Transverse colon (tissue), 4 donors: Measurements from ENCODE around the gene ARHGAP30. TPM values are rescaled to one million over a fixed set of nuclear protein-coding genes. Genes with fewer than 3 reads are reported as not detected.
"Not testable (repeated sequence)": the region's sequence is repeated elsewhere in the genome, so short reads cannot be mapped to it uniquely, and the experiment has no call there.

Experiments used
- DNase-seq: peaks from one replicate; pipeline ENCODE4 v3.0.0-alpha.2; 2019
- H3K27ac ChIP-seq, 4 donors: fragments of 200-600 bp; sonication (generic); 2 replicates each; pipeline ENCODE4 v1.5.1; 2016 to 2018; ENCODE audit warnings: inconsistent platforms in 4 of 4
- H3K27me3 ChIP-seq: fragments of 200-600 bp; sonication (generic); 2 replicates; pipeline ENCODE4 v1.5.1; 2017; ENCODE audit warnings: inconsistent platforms
- H3K36me3 ChIP-seq, 4 donors: fragments of 200-600 bp; sonication (generic); 2 replicates each; pipeline ENCODE4 v1.5.1; 2017 to 2019; ENCODE audit warnings: inconsistent platforms in 4 of 4
- H3K4me1 ChIP-seq, 4 donors: fragments of 200-600 bp; sonication (generic); 2 replicates each; pipeline ENCODE4 v1.5.1; 2017 to 2020; ENCODE audit warnings: inconsistent platforms in 4 of 4
- H3K4me3 ChIP-seq, 4 donors: fragments of 200-600 bp; sonication (generic); 1 replicate in 1 of 4; 2 replicates in 3 of 4; pipeline versions ENCODE4 v1.5.1 to v1.6.1; 2017 to 2019; ENCODE audit warnings: inconsistent platforms in 4 of 4
- H3K9me3 ChIP-seq, 2 donors: fragments of 200-600 bp; sonication (generic); 2 replicates each; pipeline ENCODE4 v1.5.1; 2017 to 2019; ENCODE audit warnings: inconsistent platforms in 2 of 2
- EP300 ChIP-seq: sonication (generic); formaldehyde crosslinking; IDR thresholded peaks from one replicate; pipeline ENCODE4 v1.6.1; 2017; ENCODE audit warnings: antibody characterized with exemption, low read depth
- POLR2A ChIP-seq: fragments of 450-650 bp; IDR thresholded peaks from one replicate; pipeline ENCODE4 v1.6.1; 2016; ENCODE audit warnings: antibody characterized with exemption, mild to moderate bottlenecking, moderate library complexity
- POLR2AphosphoS5 ChIP-seq, 3 donors: sonication (generic); formaldehyde crosslinking; IDR thresholded peaks; one replicate each; pipeline ENCODE4 v1.6.1; 2016; ENCODE audit warnings: antibody characterized with exemption in 3 of 3
- WGBS, 2 donors: methylation state at CpG; one replicate each; pipeline ENCODE4 v1.1.5; 2018; ENCODE audit warnings: low coverage in 1 of 2; 5-methylcytosine and 5-hydroxymethylcytosine counted together
- in situ Hi-C, 4 donors: fragments of 200-750 bp; cut with MboI; loops; one replicate each; pipeline versions ENCODE4 v1.15.0 to v1.15.1; 2017; ENCODE audit warnings: low sequenced_read_pairs in 3 of 4, low pct_ligation_motif_present in 1 of 4, low pct_unique_long_range_greater_than_20kb in 1 of 4
- intact Hi-C: fragments of 100-400 bp; cut with DNase I; formaldehyde crosslinking; loops from one replicate; pipeline ENCODE4 v1.15.1; 2023; ENCODE audit warnings: low total_unique reads
- total RNA-seq, 4 donors: library from RNA; depleted of rRNA; stranded (reverse); fragments of >200 nt; gene quantifications; one replicate each; pipeline ENCODE4 v1.1.0, GENCODE V29; 2016
- TF ChIP-seq, protein P1 (sequence below), 5 experiments: fragments of 200-600 bp in 3 of 5; fragments of 450-650 bp in 2 of 5; sonication (generic) in 3 of 5; IDR thresholded peaks; 1 replicate in 2 of 5; 2 replicates in 3 of 5; pipeline ENCODE4 v1.5.1; 2016 to 2017; ENCODE audit warnings: antibody characterized with exemption in 5 of 5, inconsistent platforms in 3 of 5, mild to moderate bottlenecking in 2 of 5, moderate library complexity in 1 of 5

ARHGAP30 gene, protein sequence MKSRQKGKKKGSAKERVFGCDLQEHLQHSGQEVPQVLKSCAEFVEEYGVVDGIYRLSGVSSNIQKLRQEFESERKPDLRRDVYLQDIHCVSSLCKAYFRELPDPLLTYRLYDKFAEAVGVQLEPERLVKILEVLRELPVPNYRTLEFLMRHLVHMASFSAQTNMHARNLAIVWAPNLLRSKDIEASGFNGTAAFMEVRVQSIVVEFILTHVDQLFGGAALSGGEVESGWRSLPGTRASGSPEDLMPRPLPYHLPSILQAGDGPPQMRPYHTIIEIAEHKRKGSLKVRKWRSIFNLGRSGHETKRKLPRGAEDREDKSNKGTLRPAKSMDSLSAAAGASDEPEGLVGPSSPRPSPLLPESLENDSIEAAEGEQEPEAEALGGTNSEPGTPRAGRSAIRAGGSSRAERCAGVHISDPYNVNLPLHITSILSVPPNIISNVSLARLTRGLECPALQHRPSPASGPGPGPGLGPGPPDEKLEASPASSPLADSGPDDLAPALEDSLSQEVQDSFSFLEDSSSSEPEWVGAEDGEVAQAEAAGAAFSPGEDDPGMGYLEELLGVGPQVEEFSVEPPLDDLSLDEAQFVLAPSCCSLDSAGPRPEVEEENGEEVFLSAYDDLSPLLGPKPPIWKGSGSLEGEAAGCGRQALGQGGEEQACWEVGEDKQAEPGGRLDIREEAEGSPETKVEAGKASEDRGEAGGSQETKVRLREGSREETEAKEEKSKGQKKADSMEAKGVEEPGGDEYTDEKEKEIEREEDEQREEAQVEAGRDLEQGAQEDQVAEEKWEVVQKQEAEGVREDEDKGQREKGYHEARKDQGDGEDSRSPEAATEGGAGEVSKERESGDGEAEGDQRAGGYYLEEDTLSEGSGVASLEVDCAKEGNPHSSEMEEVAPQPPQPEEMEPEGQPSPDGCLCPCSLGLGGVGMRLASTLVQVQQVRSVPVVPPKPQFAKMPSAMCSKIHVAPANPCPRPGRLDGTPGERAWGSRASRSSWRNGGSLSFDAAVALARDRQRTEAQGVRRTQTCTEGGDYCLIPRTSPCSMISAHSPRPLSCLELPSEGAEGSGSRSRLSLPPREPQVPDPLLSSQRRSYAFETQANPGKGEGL
- total RNA-seq = 10 to 100 TPM in 1 of 4 donors, 1 to 10 TPM in 2, under 1 TPM in 1; 0.60 to 11.0 (median 4.4) TPM

- in situ Hi-C loops = loop anchor here in 1 of 4 donors (25.0 kb wide), 1 partner anchor 668 kb away; the partner anchor contains the start of gene DUSP12
Observed at GRCh38 chr1:161069731-161070270, at the start of gene ARHGAP30. Gene ARHGAP30 (minus strand): TSS chr1:161069891. CDS start chr1:161069624, 267 bp downstream.

DNA sequence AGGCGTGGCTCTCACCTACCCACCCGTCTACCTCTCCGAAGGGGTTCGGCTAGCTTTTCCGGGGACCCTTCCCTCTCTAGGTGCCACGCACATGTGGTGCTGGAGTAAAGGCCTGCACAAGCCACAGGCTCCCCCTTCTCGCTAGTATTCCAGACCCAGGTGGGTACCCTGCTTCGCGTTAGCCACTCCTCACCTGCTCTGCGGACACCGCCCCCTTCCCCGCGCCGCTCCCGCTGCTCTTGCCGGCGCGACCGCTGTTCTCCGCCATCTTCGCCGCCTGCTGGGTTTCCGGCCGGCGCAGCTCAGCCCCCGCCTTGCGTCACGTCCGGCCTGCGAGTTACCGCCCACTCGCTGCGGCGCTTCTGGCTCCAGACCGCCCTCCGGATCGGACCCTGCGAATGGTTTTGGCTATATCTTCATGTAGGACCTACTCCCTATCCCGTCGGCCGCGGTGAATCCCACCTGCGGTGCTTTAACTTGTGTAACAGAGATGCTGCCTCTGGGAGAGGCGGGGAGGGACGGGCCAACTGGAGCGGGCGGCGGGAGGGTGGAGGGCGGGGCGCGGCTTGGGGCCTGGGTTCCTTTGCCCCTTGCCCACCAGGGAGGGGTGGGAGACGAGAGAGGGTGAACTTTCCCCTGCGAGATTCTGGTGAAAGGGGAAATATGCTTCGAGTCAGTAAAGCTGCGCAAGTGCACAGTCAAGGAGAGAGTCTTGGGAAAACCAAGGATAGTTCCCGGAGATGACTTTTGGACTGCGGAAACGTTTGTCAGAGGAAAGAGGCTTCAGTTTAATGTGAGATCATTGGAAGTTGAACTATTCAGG, 48.3 kb upstream of the ARHGAP30 start, which contains the start of the genes NIT1 and PFDN2:
TSS of gene NIT1 (plus strand) at position 347 of the 823 bp plus-strand sequence. CDS start at position 419, 72 bp downstream.
TSS of gene PFDN2 (minus strand) at position 279 of the 823 bp plus-strand sequence. CDS start at position 268, 11 bp downstream.
- peak within 1 kb of the TSS; percentile 93 to 98 (median 96) for H3K27ac ChIP-seq
- no peaks in the 10 kb centered on the region for H3K27me3 ChIP-seq
- TF ChIP-seq EP300 (no peak), POLR2A (peak; percentile 93), POLR2AphosphoS5 (IDR thresholded peaks at IDR 0.05) (peak; percentile 96 to 98 (median 98))
- TF ChIP-seq, protein P1, sequence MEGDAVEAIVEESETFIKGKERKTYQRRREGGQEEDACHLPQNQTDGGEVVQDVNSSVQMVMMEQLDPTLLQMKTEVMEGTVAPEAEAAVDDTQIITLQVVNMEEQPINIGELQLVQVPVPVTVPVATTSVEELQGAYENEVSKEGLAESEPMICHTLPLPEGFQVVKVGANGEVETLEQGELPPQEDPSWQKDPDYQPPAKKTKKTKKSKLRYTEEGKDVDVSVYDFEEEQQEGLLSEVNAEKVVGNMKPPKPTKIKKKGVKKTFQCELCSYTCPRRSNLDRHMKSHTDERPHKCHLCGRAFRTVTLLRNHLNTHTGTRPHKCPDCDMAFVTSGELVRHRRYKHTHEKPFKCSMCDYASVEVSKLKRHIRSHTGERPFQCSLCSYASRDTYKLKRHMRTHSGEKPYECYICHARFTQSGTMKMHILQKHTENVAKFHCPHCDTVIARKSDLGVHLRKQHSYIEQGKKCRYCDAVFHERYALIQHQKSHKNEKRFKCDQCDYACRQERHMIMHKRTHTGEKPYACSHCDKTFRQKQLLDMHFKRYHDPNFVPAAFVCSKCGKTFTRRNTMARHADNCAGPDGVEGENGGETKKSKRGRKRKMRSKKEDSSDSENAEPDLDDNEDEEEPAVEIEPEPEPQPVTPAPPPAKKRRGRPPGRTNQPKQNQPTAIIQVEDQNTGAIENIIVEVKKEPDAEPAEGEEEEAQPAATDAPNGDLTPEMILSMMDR (IDR thresholded peaks at IDR 0.05) = no peak
- peaks cover 0 to 21% (median 9%) of the 10 kb centered on the region in 4 donors for H3K36me3 ChIP-seq
- no peaks in the 10 kb centered on the region for H3K9me3 ChIP-seq
- peak within 1 kb of the TSS; percentile 66 to 95 (median 78) for H3K4me3 ChIP-seq
- DNase-seq = peak; percentile 91
- intact Hi-C loops = no loop called here
- in situ Hi-C loops = no loop called here
- H3K4me1 ChIP-seq = peaks cover 26 to 59% (median 31%) of the 10 kb centered on the region in 4 donors
- 0% methylated on average over 1 to 58 of the region's 58 CpGs for WGBS, 2 donors

More at GRCh38 chr1:161069731-161070270, at the start of gene ARHGAP30:
- DNase-seq = peak; percentile 80
- H3K4me3 ChIP-seq = peak within 1 kb of the TSS; percentile 8 to 42 (median 18)
- no peaks in the 10 kb centered on the region for H3K9me3 ChIP-seq
- H3K27me3 ChIP-seq = no peaks in the 10 kb centered on the region
- intact Hi-C loops = no loop called here
- 81% methylated on average over 9 of the region's 9 CpGs; no CpG with 5 or more reads in 1 of the 2 donors for WGBS, 2 donors
- H3K27ac ChIP-seq = peak within 1 kb of the TSS; percentile 71 to 89 (median 78)
- no peak for TF ChIP-seq EP300
- peak; percentile 37 to 63 (median 38) for TF ChIP-seq POLR2AphosphoS5 (IDR thresholded peaks at IDR 0.05)
- TF ChIP-seq POLR2A = peak; percentile 55
- TF ChIP-seq, protein P1 (IDR thresholded peaks at IDR 0.05) = no peak
- H3K4me1 ChIP-seq = peaks cover 0 to 6% (median 2%) of the 10 kb centered on the region in 4 donors
- no peaks in the 10 kb centered on the region for H3K36me3 ChIP-seq

DNA sequence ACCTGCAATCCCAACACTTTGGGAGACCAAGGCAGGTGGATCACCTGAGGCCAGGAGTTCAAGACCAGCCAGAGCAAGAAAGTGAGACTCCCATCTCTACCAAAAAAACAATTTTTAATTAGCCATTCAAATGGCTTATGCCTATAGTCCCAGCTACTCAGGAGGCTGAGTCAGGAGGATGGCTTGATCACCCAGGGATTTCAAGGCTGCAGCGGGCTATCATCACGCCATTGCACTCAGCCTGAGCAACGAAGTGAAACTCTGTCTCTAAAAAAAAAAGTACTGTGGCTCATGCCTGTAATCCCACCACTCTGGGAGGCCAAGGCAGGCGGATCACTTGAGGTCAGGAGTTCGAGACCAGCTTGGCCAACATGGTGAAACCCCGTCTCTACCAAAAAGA, 46.3 kb upstream of the ARHGAP30 start:
- H3K4me3 ChIP-seq, H3K27ac ChIP-seq, intact Hi-C loops, H3K36me3 ChIP-seq, in situ Hi-C loops, H3K9me3 ChIP-seq, DNase-seq, H3K27me3 ChIP-seq: not testable (repeated sequence)
- 91% methylated on average over 6 of the region's 6 CpGs; no CpG with 5 or more reads in 1 of the 2 donors for WGBS, 2 donors
- H3K4me1 ChIP-seq = peaks cover 26 to 68% (median 33%) of the 10 kb centered on the region in 4 donors
